HG02588 (cell line): ENCODE data around the gene SLC25A44.
"Not testable (repeated sequence)": the region's sequence is repeated elsewhere in the genome, so short reads cannot be mapped to it uniquely, and the experiment has no call there.

Source experiments
- ATAC-seq: cut with Tn5 transposase; IDR thresholded peaks from one replicate; pipeline ENCODE4 v1.9.1; 2021; ENCODE audit warnings: mild to moderate bottlenecking, moderate library complexity; ENCODE audit not compliant: unreplicated experiment

The SLC25A44 gene

GRCh38 chr1:156162430-156163037 is 31.4 kb upstream of the SLC25A44 start:
- ATAC-seq: no peak

- ATAC-seq: no peak
Observed at GRCh38 chr1:156163712-156164111, 30.2 kb upstream of the SLC25A44 start.

GRCh38 chr1:156164125-156164831 is 29.6 kb upstream of the SLC25A44 start:
- ATAC-seq: no peak

- ATAC-seq: no peak
Observed at GRCh38 chr1:156165083-156165482, 28.8 kb upstream of the SLC25A44 start.

GRCh38 chr1:156167536-156167935 is 26.4 kb upstream of the SLC25A44 start:
- no peak for ATAC-seq

- ATAC-seq: no peak
Observed at GRCh38 chr1:156172696-156173470, 21.0 kb upstream of the SLC25A44 start.

GRCh38 chr1:156176610-156177210 is 17.2 kb upstream of the SLC25A44 start:
- ATAC-seq: no peak

- no peak for ATAC-seq
Observed at GRCh38 chr1:156177919-156178654, 15.8 kb upstream of the SLC25A44 start.

- no peak for ATAC-seq
Observed at GRCh38 chr1:156180471-156180870, 13.4 kb upstream of the SLC25A44 start.

- ATAC-seq: not testable (repeated sequence)
Observed at GRCh38 chr1:156181391-156181924, 12.4 kb upstream of the SLC25A44 start.

GRCh38 chr1:156182010-156182779 is 11.7 kb upstream of the SLC25A44 start:
- ATAC-seq: not testable (repeated sequence)

GRCh38 chr1:156186347-156187177 is 7.3 kb upstream of the SLC25A44 start:
- ATAC-seq: not testable (repeated sequence)

GRCh38 chr1:156190265-156190664 is 3.6 kb upstream of the SLC25A44 start:
- not testable (repeated sequence) for ATAC-seq

- no peak for ATAC-seq
Observed at GRCh38 chr1:156191292-156191964, 2.5 kb upstream of the SLC25A44 start.

- ATAC-seq: no peak
Observed at GRCh38 chr1:156193208-156193487, 756 bp upstream of the SLC25A44 start.

- peak; percentile 8 for ATAC-seq
Observed at GRCh38 chr1:156194300-156194652, 372 bp downstream of the SLC25A44 start.

- ATAC-seq: no peak
Observed at GRCh38 chr1:156195853-156196252, 1.9 kb downstream of the SLC25A44 start.

- ATAC-seq: no peak
Observed at GRCh38 chr1:156196445-156196844, 2.5 kb downstream of the SLC25A44 start.
